ENCODE results near the gene SSC5D.

SSC5D gene

GRCh38 chr19:55508120-55508519, 19.9 kb downstream of the SSC5D start:
- no peak for ATAC-seq
- TF ChIP-seq CSRNP3 (CRISPR knock-in tag; IDR thresholded peaks at IDR 0.05) = no peak
- TF ChIP-seq ARNTL (CRISPR knock-in tag; IDR thresholded peaks at IDR 0.05; ENCODE audit: borderline replicate concordance, low read depth) = no peak
- TF ChIP-seq ZC3H10 (CRISPR knock-in tag; IDR thresholded peaks at IDR 0.05) = no peak
- TF ChIP-seq ZNF8 (CRISPR knock-in tag; IDR thresholded peaks at IDR 0.05) = no peak
- no peak for TF ChIP-seq CSDC2 (CRISPR knock-in tag; IDR thresholded peaks at IDR 0.05)
- no peak for TF ChIP-seq ISL1 (CRISPR knock-in tag; IDR thresholded peaks at IDR 0.05)
- no peak for TF ChIP-seq ZNF70 (CRISPR knock-in tag; IDR thresholded peaks at IDR 0.05)
- TF ChIP-seq BACH2 (CRISPR knock-in tag; IDR thresholded peaks at IDR 0.05; ENCODE audit: borderline replicate concordance) = no peak
- TF ChIP-seq ZFP30 (CRISPR knock-in tag; IDR thresholded peaks at IDR 0.05) = no peak
- no peak for TF ChIP-seq TCF4 (CRISPR knock-in tag; IDR thresholded peaks at IDR 0.05; ENCODE audit: borderline replicate concordance)

GRCh38 chr19:55516878-55517620, 28.8 kb downstream of the SSC5D start:
- ATAC-seq = peak; percentile 98
- TF ChIP-seq RARB (CRISPR knock-in tag; IDR thresholded peaks at IDR 0.05) = no peak
- TF ChIP-seq CREB5 (CRISPR knock-in tag; IDR thresholded peaks at IDR 0.05; ENCODE audit: low read depth) = no peak
- no peak for TF ChIP-seq ZFP3 (CRISPR knock-in tag; IDR thresholded peaks at IDR 0.05)
- no peak for TF ChIP-seq BACH2 (CRISPR knock-in tag; IDR thresholded peaks at IDR 0.05; ENCODE audit: borderline replicate concordance)
- no peak for TF ChIP-seq SNAI2 (CRISPR knock-in tag; IDR thresholded peaks at IDR 0.05)
- TF ChIP-seq PPARA (CRISPR knock-in tag; IDR thresholded peaks at IDR 0.05; ENCODE audit: borderline replicate concordance) = no peak
- TF ChIP-seq ZFP30 (CRISPR knock-in tag; IDR thresholded peaks at IDR 0.05) = no peak
- TF ChIP-seq CSRNP3 (CRISPR knock-in tag; IDR thresholded peaks at IDR 0.05) = no peak
- TF ChIP-seq ESRRG (CRISPR knock-in tag; IDR thresholded peaks at IDR 0.05) = no peak
- no peak for TF ChIP-seq ZNF8 (CRISPR knock-in tag; IDR thresholded peaks at IDR 0.05)
- TF ChIP-seq ZNF565 (CRISPR knock-in tag; conservative IDR thresholded peaks at IDR 0.05; ENCODE audit: low read depth) = no peak
- TF ChIP-seq ZNF70 (CRISPR knock-in tag; IDR thresholded peaks at IDR 0.05) = no peak
- no peak for TF ChIP-seq TSHZ2 (CRISPR knock-in tag; IDR thresholded peaks at IDR 0.05)

GRCh38 chr19:55519451-55520311, 31.4 kb downstream of the SSC5D start:
- TF ChIP-seq PATZ1 (CRISPR knock-in tag; IDR thresholded peaks at IDR 0.05; ENCODE audit: borderline replicate concordance) = no peak
- TF ChIP-seq ZFP3 (CRISPR knock-in tag; IDR thresholded peaks at IDR 0.05) = no peak
- TF ChIP-seq OSR1 (CRISPR knock-in tag; IDR thresholded peaks at IDR 0.05) = no peak
- TF ChIP-seq ISL1 (CRISPR knock-in tag; IDR thresholded peaks at IDR 0.05) = no peak
- no peak for ATAC-seq

All from SK-N-SH treated with all-trans-retinoic acid at 6 μM for 48 hours (cell line).